Measurements from ENCODE around the gene GNMT. TPM values are rescaled to one million over a fixed set of nuclear protein-coding genes. Genes with fewer than 3 reads are reported as not detected.

The GNMT gene
- total and polyA plus RNA-seq, 2 of the 8 experiments (the other 6 are each of a cell fraction or from before 2014, with no cell fraction given), result 1.8 to 3.4 TPM

- no peak for TF ChIP-seq CHD7 (IDR thresholded peaks at IDR 0.05; ENCODE audit: insufficient replicate concordance, low read length)
- no peak for TF ChIP-seq CHD1 (IDR thresholded peaks at IDR 0.05; ENCODE audit: low read depth, low read length)
- no peak for TF ChIP-seq NRF1 (IDR thresholded peaks at IDR 0.05; ENCODE audit: low read depth, low read length)
- TF ChIP-seq KDM1A (IDR thresholded peaks at IDR 0.05; ENCODE audit: borderline replicate concordance, low read length), result no peak
- no peak for TF ChIP-seq SRF (IDR thresholded peaks at IDR 0.05; ENCODE audit: low read depth, low read length)
- no peak for TF ChIP-seq MAFK (IDR thresholded peaks at IDR 0.05; ENCODE audit: low read depth, low read length)
- TF ChIP-seq JUN (IDR thresholded peaks at IDR 0.05; ENCODE audit: low read depth, low read length), result no peak
- no peak for TF ChIP-seq EZH2 (IDR thresholded peaks at IDR 0.05; ENCODE audit: low read depth, low read length, severe bottlenecking)
- no peak for TF ChIP-seq NANOG (IDR thresholded peaks at IDR 0.05; ENCODE audit: insufficient read depth, low read depth, low read length, poor library complexity, severe bottlenecking)
- no peak for TF ChIP-seq RXRA (IDR thresholded peaks at IDR 0.05; ENCODE audit: insufficient read depth, low read depth, low read length)
- TF ChIP-seq ATF3 (IDR thresholded peaks at IDR 0.05; ENCODE audit: insufficient read depth, low read depth, low read length), result no peak
- TF ChIP-seq BRCA1 (IDR thresholded peaks at IDR 0.05; ENCODE audit: low read depth, low read length), result no peak
These were observed 8.9 kb downstream of the GNMT start (continued) for GRCh38 chr6:42969431-42969830.

Data from H1 (cell line).